ENCODE measurements around the gene PRDM16.

Gene PRDM16

DNA sequence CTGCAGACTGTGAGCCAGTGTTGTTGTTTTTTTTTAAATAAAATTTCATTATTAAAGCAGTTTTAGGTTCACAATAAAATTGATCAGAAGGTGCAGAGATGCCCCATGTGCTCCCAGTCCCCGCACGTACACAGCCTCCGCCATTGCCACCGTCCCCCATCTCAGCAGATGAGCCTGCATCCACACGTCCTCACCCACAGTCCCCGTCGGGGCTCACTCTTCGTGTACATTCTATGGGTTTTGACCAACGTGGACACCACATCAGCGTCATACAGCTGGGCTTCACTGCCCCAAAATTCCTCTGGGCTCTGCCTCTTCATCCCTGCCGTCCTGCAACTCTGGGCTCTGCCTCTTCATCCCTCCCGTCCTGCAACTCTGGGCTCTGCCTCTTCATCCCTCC, 373.9 kb downstream of the PRDM16 start:
- Histone ChIP-seq H3K27me3 (ENCODE audit: insufficient read depth, low read length, poor library complexity, severe bottlenecking) (no peaks in the 10 kb centered on the region), H3K4me1 (ENCODE audit: insufficient read depth, low read length, poor library complexity, severe bottlenecking) (no peaks in the 10 kb centered on the region), H3K4me3 (ENCODE audit: low read length, poor library complexity, severe bottlenecking) (no peak overlapping the region), H3K4me2 (ENCODE audit: low read depth, low read length, poor library complexity, severe bottlenecking) (no peak overlapping the region), H3K9me3 (ENCODE audit: insufficient read depth, low read depth, low read length) (no peaks in the 10 kb centered on the region), H3F3A (ENCODE audit: low read depth) (no peaks in the 10 kb centered on the region), H3K36me3 (ENCODE audit: insufficient read depth, low read length) (no peaks in the 10 kb centered on the region), H3K79me2 (ENCODE audit: insufficient read depth, low read length) (no peaks in the 10 kb centered on the region), H3K9ac (ENCODE audit: low read depth, low read length, poor library complexity, severe bottlenecking) (no peak overlapping the region), H4K20me1 (ENCODE audit: insufficient read depth, low read length, poor library complexity, severe bottlenecking) (no peaks in the 10 kb centered on the region), H3K9me2 (replicated peaks; ENCODE audit: low read depth, low read length) (no peaks in the 10 kb centered on the region), H2AFZ (ENCODE audit: low read length) (no peak overlapping the region)
- TF ChIP-seq EZH2phosphoT487 (IDR thresholded peaks at IDR 0.05; ENCODE audit: borderline replicate concordance): no peak
- TF ChIP-seq, protein P1, sequence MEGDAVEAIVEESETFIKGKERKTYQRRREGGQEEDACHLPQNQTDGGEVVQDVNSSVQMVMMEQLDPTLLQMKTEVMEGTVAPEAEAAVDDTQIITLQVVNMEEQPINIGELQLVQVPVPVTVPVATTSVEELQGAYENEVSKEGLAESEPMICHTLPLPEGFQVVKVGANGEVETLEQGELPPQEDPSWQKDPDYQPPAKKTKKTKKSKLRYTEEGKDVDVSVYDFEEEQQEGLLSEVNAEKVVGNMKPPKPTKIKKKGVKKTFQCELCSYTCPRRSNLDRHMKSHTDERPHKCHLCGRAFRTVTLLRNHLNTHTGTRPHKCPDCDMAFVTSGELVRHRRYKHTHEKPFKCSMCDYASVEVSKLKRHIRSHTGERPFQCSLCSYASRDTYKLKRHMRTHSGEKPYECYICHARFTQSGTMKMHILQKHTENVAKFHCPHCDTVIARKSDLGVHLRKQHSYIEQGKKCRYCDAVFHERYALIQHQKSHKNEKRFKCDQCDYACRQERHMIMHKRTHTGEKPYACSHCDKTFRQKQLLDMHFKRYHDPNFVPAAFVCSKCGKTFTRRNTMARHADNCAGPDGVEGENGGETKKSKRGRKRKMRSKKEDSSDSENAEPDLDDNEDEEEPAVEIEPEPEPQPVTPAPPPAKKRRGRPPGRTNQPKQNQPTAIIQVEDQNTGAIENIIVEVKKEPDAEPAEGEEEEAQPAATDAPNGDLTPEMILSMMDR (conservative IDR thresholded peaks at IDR 0.05; ENCODE audit: low read length): no peak

DNA sequence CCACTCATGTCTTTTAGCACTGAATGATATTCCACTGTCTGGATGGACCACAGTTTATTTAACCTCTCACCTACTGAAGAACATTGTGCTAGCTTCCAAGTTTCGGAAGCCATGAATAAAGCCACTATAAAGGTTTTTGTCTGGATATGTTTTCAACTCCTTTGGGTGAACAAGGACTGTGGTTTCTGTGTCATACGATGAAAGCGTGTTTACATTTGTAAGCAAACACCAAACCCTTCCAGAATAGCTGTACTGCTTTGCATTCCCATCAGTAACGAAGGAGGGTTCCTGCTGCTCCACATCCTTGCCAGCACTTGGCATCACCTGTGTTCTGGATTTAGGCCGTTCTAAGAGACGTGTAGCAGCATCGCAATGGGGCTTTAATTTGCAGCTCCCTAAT, 374.8 kb downstream of the PRDM16 start:
- H3K27me3 ChIP-seq (ENCODE audit: insufficient read depth, low read length, poor library complexity, severe bottlenecking): no peaks in the 10 kb centered on the region
- no peaks in the 10 kb centered on the region for H3K79me2 ChIP-seq (ENCODE audit: insufficient read depth, low read length)
- H4K20me1 ChIP-seq (ENCODE audit: insufficient read depth, low read length, poor library complexity, severe bottlenecking): no peaks in the 10 kb centered on the region
- H2AFZ ChIP-seq (ENCODE audit: low read length): no peak overlapping the region
- no peak for TF ChIP-seq EZH2phosphoT487 (IDR thresholded peaks at IDR 0.05; ENCODE audit: borderline replicate concordance)
- TF ChIP-seq, protein P1 (conservative IDR thresholded peaks at IDR 0.05; ENCODE audit: low read length): no peak
- H3K9ac ChIP-seq (ENCODE audit: low read depth, low read length, poor library complexity, severe bottlenecking): no peak overlapping the region
- no peaks in the 10 kb centered on the region for H3K9me3 ChIP-seq (ENCODE audit: insufficient read depth, low read depth, low read length)
- no peaks in the 10 kb centered on the region for H3F3A ChIP-seq (ENCODE audit: low read depth)
- H3K4me3 ChIP-seq (ENCODE audit: low read length, poor library complexity, severe bottlenecking): no peak overlapping the region
- H3K9me2 ChIP-seq (replicated peaks; ENCODE audit: low read depth, low read length): no peaks in the 10 kb centered on the region
- no peak overlapping the region for H3K4me2 ChIP-seq (ENCODE audit: low read depth, low read length, poor library complexity, severe bottlenecking)
- H3K4me1 ChIP-seq (ENCODE audit: insufficient read depth, low read length, poor library complexity, severe bottlenecking): no peaks in the 10 kb centered on the region
- H3K36me3 ChIP-seq (ENCODE audit: insufficient read depth, low read length): no peaks in the 10 kb centered on the region

DNA sequence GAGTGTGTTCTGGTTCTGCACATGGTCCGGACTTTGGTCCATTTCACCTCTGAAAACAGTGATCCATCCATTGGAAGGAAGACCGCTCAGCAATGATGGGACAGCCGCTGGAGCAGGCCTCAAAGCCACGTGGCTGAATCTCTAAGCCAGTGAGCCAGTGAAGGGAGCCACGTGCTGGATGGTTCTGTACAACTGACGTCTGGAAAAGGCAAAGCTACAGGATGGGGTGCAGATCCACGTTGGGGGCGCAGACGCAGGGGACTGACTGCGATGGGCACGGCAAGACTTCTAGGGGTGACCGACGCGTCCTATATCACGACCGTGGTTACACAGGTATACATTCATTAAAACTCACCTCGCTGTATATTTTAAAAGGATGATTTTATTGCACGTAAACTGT, 375.3 kb downstream of the PRDM16 start:
- Histone ChIP-seq H3K4me1 (ENCODE audit: insufficient read depth, low read length, poor library complexity, severe bottlenecking) (no peaks in the 10 kb centered on the region), H3K27me3 (ENCODE audit: insufficient read depth, low read length, poor library complexity, severe bottlenecking) (no peaks in the 10 kb centered on the region), H3K79me2 (ENCODE audit: insufficient read depth, low read length) (no peaks in the 10 kb centered on the region), H3K9me3 (ENCODE audit: insufficient read depth, low read depth, low read length) (no peaks in the 10 kb centered on the region), H3K9me2 (replicated peaks; ENCODE audit: low read depth, low read length) (no peaks in the 10 kb centered on the region), H3K4me2 (ENCODE audit: low read depth, low read length, poor library complexity, severe bottlenecking) (no peak overlapping the region), H3K36me3 (ENCODE audit: insufficient read depth, low read length) (no peaks in the 10 kb centered on the region), H2AFZ (ENCODE audit: low read length) (no peak overlapping the region), H3F3A (ENCODE audit: low read depth) (no peaks in the 10 kb centered on the region), H4K20me1 (ENCODE audit: insufficient read depth, low read length, poor library complexity, severe bottlenecking) (no peaks in the 10 kb centered on the region), H3K4me3 (ENCODE audit: low read length, poor library complexity, severe bottlenecking) (no peak overlapping the region), H3K9ac (ENCODE audit: low read depth, low read length, poor library complexity, severe bottlenecking) (no peak overlapping the region)
- no peak for TF ChIP-seq EZH2phosphoT487 (IDR thresholded peaks at IDR 0.05; ENCODE audit: borderline replicate concordance)
- TF ChIP-seq, protein P1 (conservative IDR thresholded peaks at IDR 0.05; ENCODE audit: low read length): no peak
